HG03342 (cell line): ENCODE results near the gene TMEM120A.
"Not testable (repeated sequence)": the region's sequence is repeated elsewhere in the genome, so short reads cannot be mapped to it uniquely, and the experiment has no call there.

Source experiments
- ATAC-seq: cut with Tn5 transposase; IDR thresholded peaks from one replicate; pipeline ENCODE4 v1.9.1; 2021; ENCODE audit warnings: mild to moderate bottlenecking, moderate library complexity; ENCODE audit not compliant: unreplicated experiment

The TMEM120A gene

DNA sequence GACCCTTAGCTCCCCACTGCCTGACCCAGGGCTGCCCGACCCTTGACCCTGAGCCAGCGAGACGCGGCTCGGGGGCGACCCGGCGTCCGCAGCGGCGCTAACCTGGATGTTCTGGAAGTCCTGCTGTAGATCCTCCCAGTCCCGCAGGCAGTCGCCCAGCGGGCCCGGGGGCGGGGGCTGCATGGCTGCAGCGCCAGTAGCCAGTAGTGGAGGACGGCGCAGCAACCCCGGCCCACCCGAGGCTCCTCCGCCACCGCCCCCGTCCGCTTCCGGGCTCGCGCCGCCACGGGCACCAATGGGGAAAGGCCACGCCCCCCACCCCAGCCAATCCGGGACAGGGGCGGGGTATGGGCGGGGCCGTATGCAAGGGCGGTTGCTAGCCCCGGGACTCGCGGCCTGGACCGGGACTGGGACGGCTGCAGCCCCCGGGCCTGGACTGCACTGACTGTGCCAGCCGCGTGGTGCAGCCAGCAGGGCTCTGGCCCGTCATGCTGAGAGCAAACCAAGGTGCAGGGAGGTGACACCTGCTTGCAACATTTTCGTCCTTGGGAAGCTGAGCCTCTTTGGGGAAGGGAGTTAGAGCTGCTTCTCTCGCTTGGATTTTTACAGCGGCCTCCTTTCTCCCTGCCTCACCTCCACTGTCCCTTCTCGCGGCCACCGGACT lies at the start of gene TMEM120A:
TSS of gene TMEM120A (minus strand) at position 208 of the 664 bp plus-strand sequence. CDS start at position 183, 25 bp downstream.
- peak; percentile 93 for ATAC-seq

DNA sequence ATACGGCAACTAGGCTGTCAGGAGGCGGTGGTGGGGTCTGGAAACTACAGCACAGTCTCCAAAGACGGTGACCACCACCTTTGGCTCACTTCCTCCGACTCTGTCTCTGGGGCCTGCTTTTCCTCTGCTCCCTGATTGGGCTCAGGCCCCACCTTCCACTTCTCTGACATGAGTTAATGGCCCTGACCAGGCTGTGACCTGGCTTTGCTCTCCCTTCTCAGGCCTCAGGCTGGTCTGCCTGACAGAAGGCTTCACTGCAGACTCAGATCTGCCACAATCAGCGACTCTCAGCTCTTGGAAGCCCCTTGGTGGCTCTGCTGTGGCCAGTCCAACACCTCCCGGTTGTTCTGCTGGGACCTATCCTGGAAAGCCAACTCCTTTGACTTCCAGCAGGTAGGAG lies 45.7 kb upstream of the TMEM120A start:
- ATAC-seq, result no peak

DNA sequence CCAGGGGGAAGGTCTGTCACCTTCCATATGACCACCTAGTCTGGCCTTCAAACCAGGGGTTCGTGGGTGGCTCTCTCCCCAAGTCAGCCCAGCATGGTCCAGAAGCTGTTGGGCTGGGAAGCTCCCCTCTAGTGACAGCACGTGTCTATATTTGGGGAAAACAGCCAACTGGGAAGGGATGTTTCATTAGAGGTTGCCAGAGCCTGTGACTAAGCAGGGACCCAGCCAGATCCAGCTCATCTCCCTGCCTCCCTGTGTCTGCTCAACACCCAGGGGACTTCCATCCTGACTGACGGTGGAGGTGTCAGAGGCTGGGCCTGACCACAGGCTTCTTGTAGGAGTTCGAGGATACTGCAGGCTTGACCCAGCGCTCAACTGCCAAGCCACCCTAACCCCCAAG lies 42.9 kb upstream of the TMEM120A start:
- no peak for ATAC-seq

GRCh38 chr7:76031964-76032363 lies 37.6 kb upstream of the TMEM120A start:
- ATAC-seq, result no peak

GRCh38 chr7:76029682-76030081 lies 35.3 kb upstream of the TMEM120A start:
- not testable (repeated sequence) for ATAC-seq

- no peak for ATAC-seq
Measured at GRCh38 chr7:76023002-76023401, 28.6 kb upstream of the TMEM120A start.

DNA sequence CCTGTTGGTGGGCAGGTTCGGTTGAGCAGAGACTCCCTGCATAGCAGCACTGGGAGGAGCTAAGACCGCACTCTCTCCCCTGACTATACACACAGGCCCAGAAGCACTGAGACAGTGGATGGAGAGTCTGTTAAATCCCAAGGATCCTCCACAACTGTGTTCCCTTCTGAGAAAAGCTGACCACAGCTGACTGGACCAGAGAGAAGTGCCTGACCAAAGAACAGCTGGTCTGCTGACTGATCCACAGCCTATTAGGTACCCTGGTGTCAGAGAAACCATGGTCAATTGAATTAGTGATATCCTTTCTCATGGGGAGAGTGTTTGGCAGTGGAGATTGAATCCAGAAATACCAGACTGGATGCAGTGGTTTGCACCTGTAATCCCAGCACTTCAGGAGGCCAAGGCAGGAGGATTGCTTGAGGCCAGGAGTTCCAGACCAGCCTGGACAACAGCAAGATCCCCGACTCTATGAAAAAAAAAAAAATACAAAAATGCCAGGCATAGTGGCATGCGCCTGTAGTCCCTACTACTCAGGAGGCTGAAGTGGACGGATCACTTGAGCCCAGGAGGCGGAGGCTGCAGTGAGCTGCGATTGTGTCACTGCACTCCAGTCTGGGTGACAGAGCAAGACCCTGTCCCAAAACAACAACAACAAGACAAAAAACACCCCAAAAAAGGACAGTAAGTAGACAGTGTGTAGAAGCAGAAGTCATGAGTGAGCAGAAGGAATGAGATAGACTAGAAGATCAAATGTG lies 27.8 kb upstream of the TMEM120A start:
- ATAC-seq, result no peak

- ATAC-seq, result no peak
Measured at GRCh38 chr7:76020031-76020714, 25.8 kb upstream of the TMEM120A start.

DNA sequence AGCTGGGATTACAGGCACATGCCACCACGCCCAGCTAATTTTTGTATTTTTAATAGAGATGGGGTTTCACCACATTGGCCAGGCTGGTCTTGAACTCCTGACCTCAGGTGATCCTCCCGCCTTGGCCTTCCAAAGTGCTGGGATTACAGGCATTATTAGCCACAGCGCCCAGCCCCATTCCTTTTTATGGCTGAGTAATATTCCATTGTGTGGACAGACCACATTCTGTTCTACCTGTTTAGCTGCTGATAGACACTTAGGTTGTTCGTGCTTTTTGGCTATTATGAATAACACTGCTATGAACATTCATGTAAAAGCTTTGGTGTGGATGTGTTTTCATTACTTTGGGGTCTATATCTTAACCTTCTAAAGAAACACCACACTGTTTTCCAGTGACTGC lies 24.1 kb upstream of the TMEM120A start:
- not testable (repeated sequence) for ATAC-seq

GRCh38 chr7:76016191-76016947 lies 22.0 kb upstream of the TMEM120A start:
- ATAC-seq, result no peak

- no peak for ATAC-seq
Measured at GRCh38 chr7:76011442-76011861, 17.1 kb upstream of the TMEM120A start.

GRCh38 chr7:76009672-76010600 lies 15.5 kb upstream of the TMEM120A start:
- no peak for ATAC-seq

GRCh38 chr7:76008156-76008687 lies 13.8 kb upstream of the TMEM120A start:
- no peak for ATAC-seq

GRCh38 chr7:76005004-76005403 lies 10.6 kb upstream of the TMEM120A start:
- not testable (repeated sequence) for ATAC-seq

- ATAC-seq, result no peak
Measured at GRCh38 chr7:76003351-76003750, 9.0 kb upstream of the TMEM120A start.

DNA sequence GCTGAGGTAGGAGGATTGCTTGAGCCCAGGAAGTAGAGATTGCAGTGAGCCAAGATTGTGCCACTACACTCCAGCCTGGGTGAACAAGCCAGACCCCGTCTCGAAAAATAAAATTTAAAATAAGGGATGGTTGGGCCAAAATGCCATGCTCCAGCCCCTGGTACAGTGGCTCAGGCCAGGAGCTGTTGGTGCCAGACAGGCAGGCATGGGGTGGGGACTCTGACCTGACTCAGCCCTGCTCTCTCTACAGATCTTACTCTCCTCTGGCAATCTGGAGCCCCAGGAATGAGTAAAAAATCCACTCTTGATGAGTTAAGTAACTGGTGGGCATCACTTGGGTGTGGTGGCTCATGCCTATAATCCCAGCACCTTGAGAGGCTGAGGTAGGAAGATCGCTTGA lies 8.4 kb upstream of the TMEM120A start:
- no peak for ATAC-seq

DNA sequence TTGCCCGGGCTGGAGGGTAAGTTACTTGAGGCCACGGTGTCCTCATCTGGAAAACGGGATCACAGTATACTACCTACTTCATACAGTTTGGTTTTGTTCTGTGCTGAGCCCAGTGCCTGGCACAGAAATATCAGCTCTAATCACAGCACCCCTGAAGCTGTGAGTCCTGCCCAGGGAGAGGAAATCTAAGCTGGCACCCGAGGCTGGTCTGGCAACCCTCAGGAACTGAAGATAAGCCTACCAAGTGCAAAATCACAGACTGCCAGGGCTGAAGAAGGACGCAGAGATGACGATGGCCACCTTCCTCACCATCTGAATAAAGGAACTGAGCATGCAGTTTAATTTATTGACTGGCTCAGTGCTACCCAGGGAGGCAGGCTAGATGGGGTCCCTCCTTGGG lies 7.7 kb upstream of the TMEM120A start:
- ATAC-seq, result no peak

GRCh38 chr7:76000566-76000965 lies 6.2 kb upstream of the TMEM120A start:
- no peak for ATAC-seq

GRCh38 chr7:75998038-75998437 lies 3.6 kb upstream of the TMEM120A start:
- no peak for ATAC-seq

DNA sequence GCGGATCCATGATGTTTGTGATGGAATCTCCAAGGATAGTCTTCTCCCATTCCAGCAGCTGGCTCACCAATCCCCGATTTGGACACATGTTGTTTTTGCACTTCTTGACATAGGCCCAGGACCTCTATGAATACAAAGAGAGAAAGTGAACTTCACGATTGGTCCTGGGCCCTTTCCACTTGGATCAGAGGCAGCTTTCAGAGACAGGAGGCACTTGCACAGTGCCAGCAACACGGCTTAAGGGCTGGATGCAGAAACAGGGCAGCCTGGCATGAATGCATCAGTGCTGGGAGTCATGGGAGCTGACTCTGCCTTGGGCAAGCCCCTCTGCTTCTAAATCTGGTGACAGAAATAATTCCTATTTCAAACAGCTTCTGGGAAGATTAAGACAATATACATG lies 2.1 kb upstream of the TMEM120A start:
- no peak for ATAC-seq
